ENCODE data around the gene LSM10. TPM values are rescaled to one million over a fixed set of nuclear protein-coding genes. Genes with fewer than 3 reads are reported as not detected.

Gene LSM10
- total RNA-seq, 2 donors from 2014 or later = 37.5 to 45.6 TPM

GRCh38 chr1:36446271-36446670, 48.6 kb upstream of the LSM10 start:
- H3K27ac Mint-ChIP-seq = peak overlapping the region; percentile 61

GRCh38 chr1:36443297-36443696, 45.6 kb upstream of the LSM10 start:
- H3K9me3 ChIP-seq (ENCODE audit: control insufficient read depth, low read length) = no peaks in the 10 kb centered on the region
- H3K9ac ChIP-seq (ENCODE audit: extremely low read depth, low read length, poor library complexity, severe bottlenecking) = no peak overlapping the region
- DNase-seq = no peak
- Mint-ChIP-seq H3K4me1 (peaks cover 13% of the 10 kb centered on the region), H3K27ac (no peak overlapping the region), H3K36me3 (ENCODE audit: low read depth) (no peaks in the 10 kb centered on the region), H3K4me3 (no peak overlapping the region), H3K9me3 (no peaks in the 10 kb centered on the region), H3K27me3 (ENCODE audit: insufficient read depth) (no peaks in the 10 kb centered on the region)
- TF ChIP-seq, protein P1, sequence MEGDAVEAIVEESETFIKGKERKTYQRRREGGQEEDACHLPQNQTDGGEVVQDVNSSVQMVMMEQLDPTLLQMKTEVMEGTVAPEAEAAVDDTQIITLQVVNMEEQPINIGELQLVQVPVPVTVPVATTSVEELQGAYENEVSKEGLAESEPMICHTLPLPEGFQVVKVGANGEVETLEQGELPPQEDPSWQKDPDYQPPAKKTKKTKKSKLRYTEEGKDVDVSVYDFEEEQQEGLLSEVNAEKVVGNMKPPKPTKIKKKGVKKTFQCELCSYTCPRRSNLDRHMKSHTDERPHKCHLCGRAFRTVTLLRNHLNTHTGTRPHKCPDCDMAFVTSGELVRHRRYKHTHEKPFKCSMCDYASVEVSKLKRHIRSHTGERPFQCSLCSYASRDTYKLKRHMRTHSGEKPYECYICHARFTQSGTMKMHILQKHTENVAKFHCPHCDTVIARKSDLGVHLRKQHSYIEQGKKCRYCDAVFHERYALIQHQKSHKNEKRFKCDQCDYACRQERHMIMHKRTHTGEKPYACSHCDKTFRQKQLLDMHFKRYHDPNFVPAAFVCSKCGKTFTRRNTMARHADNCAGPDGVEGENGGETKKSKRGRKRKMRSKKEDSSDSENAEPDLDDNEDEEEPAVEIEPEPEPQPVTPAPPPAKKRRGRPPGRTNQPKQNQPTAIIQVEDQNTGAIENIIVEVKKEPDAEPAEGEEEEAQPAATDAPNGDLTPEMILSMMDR (conservative IDR thresholded peaks at IDR 0.05) = no peak
- no peaks in the 10 kb centered on the region for H3K36me3 ChIP-seq (ENCODE audit: control insufficient read depth, insufficient read depth, low read length)
- 90 to 93% methylated on average over 2 of the region's 2 CpGs for WGBS, 2 experiments (ENCODE audit: insufficient coverage in 1 of 2, insufficient read length in 1 of 2)
- no peak overlapping the region for H3K27ac ChIP-seq (ENCODE audit: low read depth, low read length)
- H3K27me3 ChIP-seq (ENCODE audit: control insufficient read depth, insufficient read depth, low read length, poor library complexity, severe bottlenecking) = no peaks in the 10 kb centered on the region
- H3K4me3 ChIP-seq (ENCODE audit: low read length) = no peak overlapping the region
- peaks cover 2% of the 10 kb centered on the region for H3K4me1 ChIP-seq (ENCODE audit: control insufficient read depth, insufficient read depth, low read length)

More at GRCh38 chr1:36446271-36446670, 48.6 kb upstream of the LSM10 start:
- Histone ChIP-seq H3K4me3 (ENCODE audit: low read length) (no peak overlapping the region), H3K9me3 (ENCODE audit: control insufficient read depth, low read length) (no peaks in the 10 kb centered on the region), H3K9ac (ENCODE audit: extremely low read depth, low read length, poor library complexity, severe bottlenecking) (no peak overlapping the region), H3K36me3 (ENCODE audit: control insufficient read depth, insufficient read depth, low read length) (no peaks in the 10 kb centered on the region), H3K27me3 (ENCODE audit: control insufficient read depth, insufficient read depth, low read length, poor library complexity, severe bottlenecking) (no peaks in the 10 kb centered on the region), H3K27ac (ENCODE audit: low read depth, low read length) (no peak overlapping the region), H3K4me1 (ENCODE audit: control insufficient read depth, insufficient read depth, low read length) (no peaks in the 10 kb centered on the region)
- TF ChIP-seq, protein P1 (conservative IDR thresholded peaks at IDR 0.05) = peak; percentile 84
- 58 to 68% methylated on average over 8 of the region's 8 CpGs for WGBS, 2 experiments (ENCODE audit: insufficient coverage in 1 of 2, insufficient read length in 1 of 2)
- Mint-ChIP-seq H3K4me3 (no peak overlapping the region), H3K4me1 (peaks cover 7% of the 10 kb centered on the region), H3K36me3 (ENCODE audit: low read depth) (no peaks in the 10 kb centered on the region), H3K9me3 (no peaks in the 10 kb centered on the region), H3K27me3 (ENCODE audit: insufficient read depth) (no peaks in the 10 kb centered on the region)
- DNase-seq = peak; percentile 89

GRCh38 chr1:36442337-36442736, 44.6 kb upstream of the LSM10 start:
- no peaks in the 10 kb centered on the region for H3K36me3 Mint-ChIP-seq (ENCODE audit: low read depth)
- Histone ChIP-seq H3K9me3 (ENCODE audit: control insufficient read depth, low read length) (no peaks in the 10 kb centered on the region), H3K4me3 (ENCODE audit: low read length) (no peak overlapping the region), H3K9ac (ENCODE audit: extremely low read depth, low read length, poor library complexity, severe bottlenecking) (no peak overlapping the region), H3K27ac (ENCODE audit: low read depth, low read length) (no peak overlapping the region), H3K4me1 (ENCODE audit: control insufficient read depth, insufficient read depth, low read length) (peaks cover 2% of the 10 kb centered on the region), H3K36me3 (ENCODE audit: control insufficient read depth, insufficient read depth, low read length) (no peaks in the 10 kb centered on the region), H3K27me3 (ENCODE audit: control insufficient read depth, insufficient read depth, low read length, poor library complexity, severe bottlenecking) (no peaks in the 10 kb centered on the region)
- no peaks in the 10 kb centered on the region for H3K9me3 Mint-ChIP-seq
- peaks cover 13% of the 10 kb centered on the region for H3K4me1 Mint-ChIP-seq
- no peaks in the 10 kb centered on the region for H3K27me3 Mint-ChIP-seq (ENCODE audit: insufficient read depth)
- DNase-seq = no peak
- no peak overlapping the region for H3K27ac Mint-ChIP-seq
- 95 to 100% methylated on average over 1 to 3 of the region's 3 CpGs for WGBS, 2 experiments (ENCODE audit: insufficient coverage in 1 of 2, insufficient read length in 1 of 2)
- H3K4me3 Mint-ChIP-seq = no peak overlapping the region
- TF ChIP-seq, protein P1 (conservative IDR thresholded peaks at IDR 0.05) = no peak

All from endodermal cell (in vitro differentiated cells).